Activated naive CD4-positive, alpha-beta T cell treated with anti-CD3 and anti-CD28 coated beads, Interleukin-2, amount 10 ng/mL, durations not matched to agents 7 days and 5 days (primary cell): Measurements from ENCODE around the gene POLR3A.
A peak's percentile ranks its signal among the peaks of the same experiment; 100 is the strongest.

Experiments used
- CTCF ChIA-PET: fragments of 350-600 bp; sonication (Branson Sonifier 250); formaldehyde crosslinking; loops from one replicate; lab custom pipeline; 2021; ENCODE audit warnings: antibody characterized with exemption; lab: Charles Lee
- DNase-seq: peaks from one replicate; pipeline ENCODE4 v3.0.0-alpha.2; 2020
- H3K27ac Mint-ChIP-seq: one replicate; pipeline ENCODE4 v1.8.0; 2021; ENCODE audit warnings: mild to moderate bottlenecking, moderate library complexity, mixed read lengths
- H3K27me3 Mint-ChIP-seq: one replicate; pipeline ENCODE4 v1.8.0; 2021; ENCODE audit warnings: mild to moderate bottlenecking, mixed read lengths
- H3K36me3 Mint-ChIP-seq: one replicate; pipeline ENCODE4 v1.8.0; 2021; ENCODE audit warnings: mixed read lengths
- H3K4me1 Mint-ChIP-seq: one replicate; pipeline ENCODE4 v1.8.0; 2021; ENCODE audit warnings: mixed read lengths
- H3K4me3 Mint-ChIP-seq: one replicate; pipeline ENCODE4 v1.8.0; 2021; ENCODE audit warnings: mild to moderate bottlenecking, moderate library complexity, mixed read lengths
- H3K9me3 Mint-ChIP-seq: one replicate; pipeline ENCODE4 v1.8.0; 2021; ENCODE audit warnings: mixed read lengths

The POLR3A gene

DNA sequence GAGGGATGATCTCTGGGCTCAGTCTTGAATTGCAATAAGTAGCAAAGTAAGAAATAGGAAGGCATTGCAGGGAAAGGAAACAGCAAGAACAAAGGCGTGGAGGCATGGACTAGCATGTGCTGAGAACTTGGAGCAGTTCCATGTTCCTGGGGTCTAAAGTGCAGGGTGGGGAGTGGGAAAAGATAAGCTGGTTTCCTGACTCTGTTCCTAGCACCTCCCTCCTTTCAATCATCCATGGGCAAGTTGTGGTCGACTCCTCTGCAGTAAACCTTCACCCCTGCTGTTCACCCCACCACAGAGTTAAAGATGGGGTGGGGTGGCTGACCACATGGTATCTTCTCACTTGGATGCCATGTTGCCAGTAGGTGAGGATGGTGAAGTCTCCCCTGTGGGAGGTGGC is 33.9 kb upstream of the POLR3A start:
- Mint-ChIP-seq H3K27ac (no peak overlapping the region), H3K27me3 (no peaks in the 10 kb centered on the region), H3K9me3 (no peaks in the 10 kb centered on the region), H3K4me3 (no peak overlapping the region), H3K36me3 (no peaks in the 10 kb centered on the region), H3K4me1 (peaks cover 20% of the 10 kb centered on the region)
- DNase-seq: no peak
- CTCF ChIA-PET: no interaction called here

DNA sequence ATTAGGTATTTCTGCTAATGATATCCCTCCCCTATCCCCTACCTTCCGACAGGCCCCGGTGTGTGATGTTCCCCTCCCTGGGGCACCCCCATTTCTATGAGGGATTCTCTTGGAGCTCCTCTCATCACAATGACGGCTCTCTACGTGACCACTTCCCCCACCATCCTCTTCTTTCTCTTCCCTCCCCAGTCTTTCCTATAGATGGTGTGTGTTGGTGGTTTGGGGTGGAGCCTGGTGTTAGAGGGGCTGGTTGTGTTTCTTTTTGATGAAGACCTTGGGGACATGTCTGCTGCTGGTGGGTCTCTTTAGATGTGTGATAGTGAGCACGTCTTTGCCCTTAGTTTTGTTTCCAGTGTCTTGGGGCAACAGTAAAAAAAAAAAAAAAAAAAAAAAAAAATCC is 33.0 kb upstream of the POLR3A start:
- Mint-ChIP-seq H3K4me3 (peak overlapping the region; percentile 4), H3K36me3 (no peaks in the 10 kb centered on the region), H3K27me3 (no peaks in the 10 kb centered on the region), H3K9me3 (no peaks in the 10 kb centered on the region), H3K27ac (no peak overlapping the region), H3K4me1 (peaks cover 20% of the 10 kb centered on the region)
- CTCF ChIA-PET: no interaction called here
- DNase-seq: peak; percentile 38

DNA sequence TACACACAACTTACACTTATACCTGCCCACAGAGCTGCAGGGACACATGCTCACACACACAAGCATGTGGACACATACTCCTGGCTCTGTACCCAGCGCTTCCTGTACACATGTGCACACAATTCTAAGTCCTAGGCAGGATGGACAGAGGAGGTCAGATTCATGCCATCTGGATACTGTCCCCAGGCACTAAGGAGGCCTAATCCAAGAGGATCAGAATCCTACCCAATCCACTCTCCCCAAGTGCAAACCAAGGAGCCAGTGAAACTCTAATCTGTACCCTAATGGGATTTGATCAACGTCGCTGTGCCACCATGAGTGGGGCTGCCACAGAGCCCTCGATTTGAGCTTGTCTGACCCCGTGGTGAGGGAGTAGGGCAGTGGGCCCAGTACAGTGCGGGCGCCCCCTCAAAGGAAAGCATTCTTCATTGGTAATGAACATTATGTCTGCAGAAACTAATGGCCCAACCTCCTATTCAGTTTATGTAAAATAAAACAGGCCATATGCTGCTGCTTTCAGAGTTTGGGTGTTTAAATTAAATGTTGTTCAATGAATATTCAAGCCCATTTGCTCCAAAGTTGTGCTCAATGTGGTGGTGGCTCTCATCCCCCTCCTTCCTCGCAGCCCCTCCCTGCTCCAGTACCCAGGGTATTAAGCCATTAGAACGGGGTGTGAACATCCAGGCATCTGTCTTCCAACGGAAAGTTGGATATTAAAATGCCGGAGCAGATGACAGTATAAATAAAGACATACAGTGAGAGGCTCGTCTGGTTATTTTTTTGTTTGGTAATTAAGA is 30.8 kb upstream of the POLR3A start:
- Mint-ChIP-seq H3K4me1 (peaks cover 20% of the 10 kb centered on the region), H3K36me3 (no peaks in the 10 kb centered on the region), H3K4me3 (no peak overlapping the region), H3K9me3 (no peaks in the 10 kb centered on the region), H3K27me3 (no peaks in the 10 kb centered on the region), H3K27ac (no peak overlapping the region)
- CTCF ChIA-PET: no interaction called here
- DNase-seq: no peak

- Mint-ChIP-seq H3K9me3 (no peaks in the 10 kb centered on the region), H3K27me3 (no peaks in the 10 kb centered on the region), H3K4me1 (peaks cover 18% of the 10 kb centered on the region), H3K27ac (no peak overlapping the region), H3K4me3 (no peak overlapping the region), H3K36me3 (no peaks in the 10 kb centered on the region)
- CTCF ChIA-PET: interaction anchor here (1.8 kb wide), 1 partner anchor 12 kb away, joined by 6 read pairs; no protein-coding TSS in a partner anchor
- no peak for DNase-seq
Measured at GRCh38 chr10:78058562-78058961, 29.2 kb upstream of the POLR3A start.

GRCh38 chr10:78053211-78053868 is 24.0 kb upstream of the POLR3A start:
- Mint-ChIP-seq H3K27ac (no peak overlapping the region), H3K4me1 (no peaks in the 10 kb centered on the region), H3K4me3 (no peak overlapping the region), H3K27me3 (no peaks in the 10 kb centered on the region), H3K36me3 (no peaks in the 10 kb centered on the region), H3K9me3 (no peaks in the 10 kb centered on the region)
- DNase-seq: no peak
- CTCF ChIA-PET: no interaction called here

DNA sequence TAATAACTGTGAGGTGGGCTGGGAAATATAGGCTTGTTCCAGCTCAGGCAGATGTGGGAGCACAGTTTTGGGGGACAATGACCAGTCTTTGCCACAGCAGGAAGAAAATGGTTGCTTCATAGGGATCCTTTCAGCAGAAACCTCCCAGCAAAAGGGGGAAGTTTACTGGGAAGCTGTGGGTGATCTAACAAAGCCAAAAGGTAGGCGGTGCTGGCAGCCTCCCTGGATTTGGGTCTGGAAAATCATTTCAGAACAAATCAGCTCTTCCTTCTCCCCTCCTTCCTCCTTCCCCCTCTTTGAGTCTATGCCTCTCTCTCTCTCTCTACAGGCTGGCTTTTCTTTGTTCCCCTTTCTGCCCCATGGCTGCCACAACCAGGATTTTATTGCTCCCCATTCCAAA is 20.5 kb upstream of the POLR3A start:
- H3K4me3 Mint-ChIP-seq: no peak overlapping the region

DNA sequence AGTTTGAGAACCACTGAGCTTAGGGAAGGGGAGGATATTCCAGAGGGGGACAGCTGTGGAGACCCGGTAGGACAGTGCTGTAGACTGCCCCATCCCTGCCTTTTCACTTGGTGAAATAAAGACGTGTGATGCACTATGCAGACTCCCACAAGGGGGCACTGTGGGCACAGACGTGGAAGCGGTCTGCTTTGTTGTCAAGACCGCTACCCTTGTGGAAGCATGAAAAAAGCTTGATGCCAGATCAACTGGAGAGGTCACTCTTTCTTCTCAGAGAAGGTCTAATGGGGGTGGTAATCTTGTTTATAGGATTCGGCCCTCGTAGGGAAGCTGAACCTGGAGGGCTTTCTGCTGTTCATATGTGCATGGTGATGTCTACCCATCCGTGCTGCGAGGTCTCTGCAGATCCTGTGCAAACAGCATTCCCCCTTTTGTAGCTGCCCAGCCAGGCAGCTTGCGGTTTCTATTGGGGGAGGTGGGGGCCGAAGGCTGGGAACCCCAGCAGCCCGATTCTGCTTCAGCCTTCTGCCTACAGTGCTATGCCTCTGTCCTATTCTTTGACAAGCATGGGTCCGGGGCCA is 18.1 kb upstream of the POLR3A start:
- Mint-ChIP-seq H3K4me3 (no peak overlapping the region), H3K4me1 (peaks cover 17% of the 10 kb centered on the region), H3K27me3 (no peaks in the 10 kb centered on the region), H3K9me3 (no peaks in the 10 kb centered on the region), H3K36me3 (peaks cover 3% of the 10 kb centered on the region), H3K27ac (no peak overlapping the region)
- peak; percentile 90 for DNase-seq
- CTCF ChIA-PET: interaction anchor here (0.6 to 5.7 kb wide), 19 partner anchors 8 to 1157 kb away, joined by 3 to 62 read pairs (median 4); no protein-coding TSS in a partner anchor

More for the DNA sequence above, 20.5 kb upstream of the POLR3A start:
- H3K9me3 Mint-ChIP-seq: no peaks in the 10 kb centered on the region
- CTCF ChIA-PET: interaction anchor here (0.9 to 5.7 kb wide), 3 partner anchors 9 to 1146 kb away, joined by 3 to 62 read pairs (median 33); no protein-coding TSS in a partner anchor
- H3K27me3 Mint-ChIP-seq: no peaks in the 10 kb centered on the region
- DNase-seq: no peak
- no peak overlapping the region for H3K27ac Mint-ChIP-seq
- no peaks in the 10 kb centered on the region for H3K36me3 Mint-ChIP-seq
- peaks cover 8% of the 10 kb centered on the region for H3K4me1 Mint-ChIP-seq

GRCh38 chr10:78046711-78047269 is 17.5 kb upstream of the POLR3A start:
- Mint-ChIP-seq H3K9me3 (no peaks in the 10 kb centered on the region), H3K27me3 (no peaks in the 10 kb centered on the region), H3K36me3 (peaks cover 6% of the 10 kb centered on the region), H3K4me3 (no peak overlapping the region), H3K4me1 (peaks cover 17% of the 10 kb centered on the region), H3K27ac (no peak overlapping the region)
- CTCF ChIA-PET: interaction anchor here (0.6 to 5.7 kb wide), 17 partner anchors 8 to 1157 kb away, joined by 3 to 62 read pairs (median 4); no protein-coding TSS in a partner anchor
- no peak for DNase-seq

DNA sequence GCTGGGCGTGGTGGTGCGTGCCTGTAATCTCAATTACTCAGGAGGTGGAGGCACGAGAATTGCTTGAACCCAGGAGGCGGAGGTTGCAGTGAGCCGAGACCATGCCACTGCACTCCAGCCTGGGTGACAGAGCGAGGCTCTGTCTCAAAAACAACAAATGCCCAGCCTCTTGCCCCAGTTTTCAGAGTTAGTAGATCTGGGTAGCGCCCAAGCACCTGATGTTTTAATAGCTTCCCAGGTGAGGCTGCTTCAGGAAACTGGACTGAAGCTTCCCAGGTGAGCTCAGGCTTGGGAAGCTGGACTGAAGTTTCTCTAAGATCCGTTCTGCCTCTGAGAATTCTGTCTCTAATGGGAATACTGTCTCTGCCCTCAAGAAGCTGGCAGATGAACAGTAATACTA is 16.5 kb upstream of the POLR3A start:
- Mint-ChIP-seq H3K9me3 (no peaks in the 10 kb centered on the region), H3K4me3 (no peak overlapping the region), H3K27me3 (no peaks in the 10 kb centered on the region), H3K4me1 (peaks cover 26% of the 10 kb centered on the region), H3K36me3 (peaks cover 15% of the 10 kb centered on the region), H3K27ac (no peak overlapping the region)
- CTCF ChIA-PET: interaction anchor here (0.6 to 5.7 kb wide), 10 partner anchors 9 to 1158 kb away, joined by 3 to 62 read pairs (median 6); no protein-coding TSS in a partner anchor
- DNase-seq: no peak

- Mint-ChIP-seq H3K9me3 (no peaks in the 10 kb centered on the region), H3K27ac (peak overlapping the region; percentile 26), H3K4me1 (peaks cover 29% of the 10 kb centered on the region), H3K36me3 (peaks cover 19% of the 10 kb centered on the region), H3K4me3 (no peak overlapping the region), H3K27me3 (no peaks in the 10 kb centered on the region)
- peak; percentile 38 for DNase-seq
- CTCF ChIA-PET: interaction anchor here (3.0 to 5.7 kb wide), 2 partner anchors 393 to 1150 kb away, joined by 9 to 62 read pairs; no protein-coding TSS in a partner anchor
Measured at GRCh38 chr10:78045237-78045636, 15.9 kb upstream of the POLR3A start.

- Mint-ChIP-seq H3K4me1 (peaks cover 32% of the 10 kb centered on the region), H3K9me3 (no peaks in the 10 kb centered on the region), H3K36me3 (peaks cover 23% of the 10 kb centered on the region), H3K27me3 (no peaks in the 10 kb centered on the region), H3K4me3 (no peak overlapping the region), H3K27ac (no peak overlapping the region)
- DNase-seq: no peak
- CTCF ChIA-PET: interaction anchor here (5.7 kb wide), 1 partner anchor 1151 kb away, joined by 62 read pairs; no protein-coding TSS in a partner anchor
Measured at GRCh38 chr10:78044699-78045098, 15.4 kb upstream of the POLR3A start.

- peaks cover 36% of the 10 kb centered on the region for H3K4me1 Mint-ChIP-seq
- H3K27ac Mint-ChIP-seq: no peak overlapping the region
- H3K9me3 Mint-ChIP-seq: no peaks in the 10 kb centered on the region
- H3K27me3 Mint-ChIP-seq: no peaks in the 10 kb centered on the region
- CTCF ChIA-PET: interaction anchor here (5.7 kb wide), 1 partner anchor 1151 kb away, joined by 62 read pairs; no protein-coding TSS in a partner anchor
- DNase-seq: no peak
- H3K36me3 Mint-ChIP-seq: peaks cover 29% of the 10 kb centered on the region
- no peak overlapping the region for H3K4me3 Mint-ChIP-seq
Measured at GRCh38 chr10:78044179-78044578, 14.9 kb upstream of the POLR3A start.

DNA sequence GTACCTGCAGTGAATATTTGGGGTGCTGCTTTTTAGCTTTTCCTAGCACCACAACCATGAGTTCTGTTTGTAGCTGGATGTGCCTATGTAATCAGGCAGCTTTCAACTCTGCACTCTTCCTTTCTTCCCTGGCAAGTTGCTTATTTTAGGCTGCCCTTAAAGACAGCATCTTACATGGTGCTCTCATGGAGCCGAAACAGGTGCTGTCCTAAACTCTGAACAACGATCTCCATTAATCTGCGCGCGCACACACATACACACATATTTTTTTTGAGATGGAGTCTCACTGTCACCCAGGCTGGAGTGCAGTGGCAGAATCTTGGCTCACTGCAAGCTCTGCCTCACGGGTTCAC is 13.4 kb upstream of the POLR3A start:
- H3K9me3 Mint-ChIP-seq: no peaks in the 10 kb centered on the region

More for the DNA sequence above, 13.4 kb upstream of the POLR3A start:
- Mint-ChIP-seq H3K27ac (no peak overlapping the region), H3K4me1 (peaks cover 45% of the 10 kb centered on the region), H3K36me3 (peaks cover 37% of the 10 kb centered on the region), H3K4me3 (no peak overlapping the region), H3K27me3 (no peaks in the 10 kb centered on the region)
- DNase-seq: no peak
- CTCF ChIA-PET: interaction anchor here (0.7 kb wide), 1 partner anchor 1189 kb away, joined by 3 read pairs; no protein-coding TSS in a partner anchor
